Measurements from ENCODE around the gene CD48.

DNA sequence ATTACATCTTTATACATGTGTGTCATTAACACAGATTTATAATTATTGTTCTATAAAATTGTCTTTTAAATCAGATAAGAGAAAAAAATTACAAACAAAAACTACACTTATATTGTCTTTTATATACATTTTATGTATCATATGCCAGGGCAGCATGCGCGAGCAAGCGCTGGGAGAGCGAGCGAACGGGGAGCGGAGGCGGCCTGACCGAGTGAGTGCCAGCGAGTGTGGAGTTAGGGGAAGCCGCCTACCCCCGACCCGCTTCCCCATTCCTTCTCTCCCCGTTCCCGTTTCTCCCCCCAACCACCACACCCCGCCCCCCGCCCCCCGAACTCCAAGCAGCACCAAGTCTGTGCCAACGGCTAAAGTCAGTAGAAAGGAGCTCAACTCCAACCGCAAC, 41.8 kb downstream of the CD48 start:
- TF ChIP-seq, protein P1, sequence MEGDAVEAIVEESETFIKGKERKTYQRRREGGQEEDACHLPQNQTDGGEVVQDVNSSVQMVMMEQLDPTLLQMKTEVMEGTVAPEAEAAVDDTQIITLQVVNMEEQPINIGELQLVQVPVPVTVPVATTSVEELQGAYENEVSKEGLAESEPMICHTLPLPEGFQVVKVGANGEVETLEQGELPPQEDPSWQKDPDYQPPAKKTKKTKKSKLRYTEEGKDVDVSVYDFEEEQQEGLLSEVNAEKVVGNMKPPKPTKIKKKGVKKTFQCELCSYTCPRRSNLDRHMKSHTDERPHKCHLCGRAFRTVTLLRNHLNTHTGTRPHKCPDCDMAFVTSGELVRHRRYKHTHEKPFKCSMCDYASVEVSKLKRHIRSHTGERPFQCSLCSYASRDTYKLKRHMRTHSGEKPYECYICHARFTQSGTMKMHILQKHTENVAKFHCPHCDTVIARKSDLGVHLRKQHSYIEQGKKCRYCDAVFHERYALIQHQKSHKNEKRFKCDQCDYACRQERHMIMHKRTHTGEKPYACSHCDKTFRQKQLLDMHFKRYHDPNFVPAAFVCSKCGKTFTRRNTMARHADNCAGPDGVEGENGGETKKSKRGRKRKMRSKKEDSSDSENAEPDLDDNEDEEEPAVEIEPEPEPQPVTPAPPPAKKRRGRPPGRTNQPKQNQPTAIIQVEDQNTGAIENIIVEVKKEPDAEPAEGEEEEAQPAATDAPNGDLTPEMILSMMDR (conservative IDR thresholded peaks at IDR 0.05; ENCODE audit: low read length), result no peak
- no peak for TF ChIP-seq EZH2phosphoT487 (IDR thresholded peaks at IDR 0.05; ENCODE audit: borderline replicate concordance, low read depth, low read length)

All from OCI-LY7 (cell line).